ENCODE results near the gene KCNJ14.

The KCNJ14 gene

DNA sequence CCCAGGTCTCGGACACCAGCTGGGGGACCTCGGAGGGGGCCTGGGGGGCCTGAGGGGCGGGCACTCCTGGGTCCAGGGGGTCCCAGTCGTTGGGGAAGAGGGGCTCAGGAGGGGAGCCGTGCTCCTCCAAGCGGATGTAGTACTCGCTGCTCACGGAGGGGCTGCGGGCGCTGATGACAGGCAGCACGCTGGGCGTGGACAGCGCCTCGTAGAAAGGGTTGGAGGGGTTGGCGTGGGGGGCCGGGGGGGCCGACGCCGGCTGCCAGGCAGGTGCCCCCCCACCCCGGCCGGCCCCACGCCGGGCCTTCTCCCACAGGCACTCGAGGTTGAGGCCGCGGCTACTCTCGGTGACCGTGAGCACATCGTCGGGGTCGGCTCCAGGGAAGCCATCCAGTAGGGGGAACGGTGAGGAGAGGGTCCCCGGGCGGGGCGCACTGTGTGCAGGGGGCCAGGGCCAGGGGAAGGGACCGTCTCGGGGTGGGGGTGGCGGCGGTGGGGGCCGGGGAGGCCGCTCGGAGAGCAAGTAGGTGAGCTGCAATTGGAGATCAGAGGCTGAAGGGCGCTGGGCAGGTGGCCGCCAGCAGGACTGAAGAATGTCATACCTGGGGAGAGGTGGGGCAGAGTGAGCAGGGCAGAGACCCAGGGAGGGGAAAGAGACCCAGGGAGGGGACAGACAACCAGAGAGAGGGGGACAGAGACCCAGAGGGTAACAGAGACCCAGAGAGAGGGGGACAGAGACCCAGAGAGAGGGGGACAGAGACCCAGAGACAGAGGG lies 44.1 kb downstream of the KCNJ14 start:
- TF ChIP-seq, protein P1, sequence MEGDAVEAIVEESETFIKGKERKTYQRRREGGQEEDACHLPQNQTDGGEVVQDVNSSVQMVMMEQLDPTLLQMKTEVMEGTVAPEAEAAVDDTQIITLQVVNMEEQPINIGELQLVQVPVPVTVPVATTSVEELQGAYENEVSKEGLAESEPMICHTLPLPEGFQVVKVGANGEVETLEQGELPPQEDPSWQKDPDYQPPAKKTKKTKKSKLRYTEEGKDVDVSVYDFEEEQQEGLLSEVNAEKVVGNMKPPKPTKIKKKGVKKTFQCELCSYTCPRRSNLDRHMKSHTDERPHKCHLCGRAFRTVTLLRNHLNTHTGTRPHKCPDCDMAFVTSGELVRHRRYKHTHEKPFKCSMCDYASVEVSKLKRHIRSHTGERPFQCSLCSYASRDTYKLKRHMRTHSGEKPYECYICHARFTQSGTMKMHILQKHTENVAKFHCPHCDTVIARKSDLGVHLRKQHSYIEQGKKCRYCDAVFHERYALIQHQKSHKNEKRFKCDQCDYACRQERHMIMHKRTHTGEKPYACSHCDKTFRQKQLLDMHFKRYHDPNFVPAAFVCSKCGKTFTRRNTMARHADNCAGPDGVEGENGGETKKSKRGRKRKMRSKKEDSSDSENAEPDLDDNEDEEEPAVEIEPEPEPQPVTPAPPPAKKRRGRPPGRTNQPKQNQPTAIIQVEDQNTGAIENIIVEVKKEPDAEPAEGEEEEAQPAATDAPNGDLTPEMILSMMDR (IDR thresholded peaks at IDR 0.05; ENCODE audit: extremely low read depth, insufficient read depth, missing control alignments): no peak
- no peak for DNase-seq (ENCODE audit: low spot score)
- in situ Hi-C loops (cut with MboI; ENCODE audit: low pct_unique_long_range_greater_than_20kb, low sequenced_read_pairs, unreplicated experiment): no loop called here

DNA sequence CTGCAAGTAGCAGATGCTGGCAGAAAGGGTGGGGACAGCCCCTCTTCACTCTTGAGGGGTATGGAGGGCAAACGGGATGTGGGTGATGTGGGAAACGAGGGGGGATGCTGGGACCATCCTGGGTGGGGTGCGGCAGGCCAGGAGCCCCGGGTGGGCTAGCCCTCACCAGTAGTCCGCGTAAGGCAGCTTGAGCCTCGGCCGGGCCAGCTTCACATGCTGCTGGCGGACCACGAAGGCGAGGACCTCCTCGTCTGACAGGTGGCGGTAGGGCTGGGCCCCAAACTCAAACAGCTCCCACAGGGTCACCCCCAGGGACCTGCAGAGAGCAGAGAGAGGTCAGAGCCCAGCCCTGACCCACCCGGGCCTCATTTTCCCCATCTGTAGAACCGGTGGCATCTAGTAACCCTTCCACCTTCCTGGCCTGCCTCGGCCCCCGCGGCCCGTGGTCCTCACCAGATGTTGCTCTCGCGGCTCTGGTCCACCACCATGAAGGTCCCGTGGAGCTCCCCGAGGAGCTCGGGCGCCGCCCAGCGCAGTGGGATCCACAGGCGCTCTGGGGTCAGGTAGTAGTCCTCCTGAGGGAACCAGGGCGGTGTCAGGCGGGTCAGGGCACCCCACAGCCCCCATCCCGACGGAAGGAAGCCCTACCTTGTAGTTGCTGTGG lies 45.6 kb downstream of the KCNJ14 start:
- in situ Hi-C loops (cut with MboI; ENCODE audit: low pct_unique_long_range_greater_than_20kb, low sequenced_read_pairs, unreplicated experiment): no loop called here
- TF ChIP-seq, protein P1 (IDR thresholded peaks at IDR 0.05; ENCODE audit: extremely low read depth, insufficient read depth, missing control alignments): no peak

DNA sequence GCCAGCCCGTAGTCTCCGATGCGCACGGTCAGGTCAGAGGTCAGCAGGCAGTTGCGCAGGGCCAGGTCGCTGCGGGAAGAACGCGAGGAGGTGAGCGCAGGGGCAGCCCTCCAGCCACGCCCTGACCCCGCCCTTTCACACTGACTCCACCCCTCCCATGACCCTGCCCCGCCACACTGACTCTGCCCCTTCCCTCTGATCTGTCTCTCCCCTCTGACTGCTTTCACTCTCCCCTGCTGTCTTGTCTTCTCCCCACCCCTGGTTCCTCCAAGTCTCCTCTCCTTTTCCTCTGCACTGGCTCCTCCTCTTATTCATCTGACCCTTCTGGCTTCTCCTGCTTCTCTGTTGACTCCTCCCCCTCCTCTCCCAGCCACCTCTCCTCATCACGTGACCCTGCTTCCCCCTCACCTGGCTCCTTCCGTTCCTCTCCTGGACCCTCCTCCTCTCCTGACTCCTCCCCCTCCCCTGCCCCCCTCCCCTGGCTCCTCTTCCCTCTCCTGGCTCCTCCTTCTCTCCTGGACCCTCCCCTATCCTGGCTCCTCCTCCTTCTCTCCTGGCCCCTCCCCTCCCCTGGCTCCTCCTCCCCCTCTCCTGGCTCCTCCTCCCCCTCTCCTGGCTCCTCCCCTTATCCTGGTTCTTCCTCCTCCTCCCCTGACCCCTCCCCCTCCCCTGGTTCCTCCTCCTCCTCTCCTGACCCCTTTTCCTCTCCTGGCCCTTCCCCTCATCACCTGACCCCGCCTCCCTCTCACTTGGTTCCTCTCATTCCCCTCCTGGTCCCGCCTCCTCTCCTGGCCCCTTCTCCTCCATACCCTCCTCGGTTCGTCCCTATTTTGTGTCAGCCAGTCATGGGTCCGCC lies 46.3 kb downstream of the KCNJ14 start:
- peak; percentile 81 for DNase-seq (ENCODE audit: low spot score)
- TF ChIP-seq, protein P1 (IDR thresholded peaks at IDR 0.05; ENCODE audit: extremely low read depth, insufficient read depth, missing control alignments): no peak
- in situ Hi-C loops (cut with MboI; ENCODE audit: low pct_unique_long_range_greater_than_20kb, low sequenced_read_pairs, unreplicated experiment): no loop called here

More for the DNA sequence above, 45.6 kb downstream of the KCNJ14 start:
- DNase-seq (ENCODE audit: low spot score): no peak

DNA sequence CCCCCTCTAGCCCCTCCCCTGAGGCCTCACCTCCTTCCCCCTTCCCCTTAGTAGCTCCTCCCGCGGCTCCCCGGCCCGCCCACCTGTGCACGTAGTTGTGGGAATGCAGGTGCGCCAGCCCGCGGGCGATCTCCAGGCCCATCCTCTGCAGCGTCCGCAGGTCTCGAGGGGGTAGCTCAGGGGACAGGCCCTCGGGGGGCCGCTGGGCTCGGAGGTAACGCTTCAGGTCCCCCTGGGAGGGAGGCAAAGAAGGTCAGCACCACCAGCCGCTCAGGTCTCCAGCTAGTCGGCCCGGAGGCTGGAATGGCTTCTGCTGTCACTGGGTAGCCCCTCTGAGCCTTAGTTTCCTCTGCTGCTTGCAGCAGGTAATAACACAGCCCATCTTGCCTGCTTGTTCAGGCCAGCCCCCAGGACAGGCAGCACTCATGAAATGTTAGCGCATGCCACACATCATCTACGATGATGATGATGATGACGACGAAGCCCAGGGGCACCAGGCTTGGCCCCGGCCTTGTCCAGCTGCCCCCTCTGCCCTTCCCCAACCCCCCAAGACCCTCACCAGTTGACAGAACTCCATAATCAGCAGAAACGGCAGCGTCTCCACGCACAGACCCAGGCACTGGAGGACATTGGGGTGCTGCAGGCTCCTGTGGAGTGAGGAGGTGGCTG lies 47.1 kb downstream of the KCNJ14 start:
- peak; percentile 16 for DNase-seq (ENCODE audit: low spot score)
- in situ Hi-C loops (cut with MboI; ENCODE audit: low pct_unique_long_range_greater_than_20kb, low sequenced_read_pairs, unreplicated experiment): no loop called here
- TF ChIP-seq, protein P1 (IDR thresholded peaks at IDR 0.05; ENCODE audit: extremely low read depth, insufficient read depth, missing control alignments): no peak

DNA sequence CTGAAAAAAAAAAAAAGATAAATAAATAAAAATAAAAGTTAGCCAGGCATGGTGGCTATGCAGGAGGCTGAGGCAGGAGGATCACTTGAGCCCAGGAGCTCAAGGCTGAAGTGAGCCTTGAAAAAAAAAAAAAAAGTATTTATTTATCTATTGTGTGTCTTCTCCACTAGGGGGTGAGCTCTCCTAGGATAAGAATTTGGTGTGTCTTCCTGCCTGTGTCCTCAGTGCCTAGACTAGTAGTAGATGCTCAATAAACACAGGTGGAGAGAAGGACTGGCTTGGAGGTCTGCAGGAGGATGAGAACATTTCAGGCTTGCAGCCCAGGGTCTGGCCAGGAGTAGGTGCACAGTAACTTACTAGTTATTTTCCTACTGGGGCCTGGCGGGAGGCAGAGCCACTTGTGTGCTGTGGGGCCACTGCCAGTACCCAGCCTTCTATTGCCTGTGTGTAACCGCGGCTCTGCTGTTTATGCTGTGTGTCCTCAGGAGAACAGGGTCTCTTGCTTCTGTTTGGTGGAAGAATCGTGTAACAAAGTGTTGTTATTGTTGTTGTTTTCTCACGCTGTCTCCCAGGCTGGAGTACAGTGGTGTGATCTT lies 50.9 kb downstream of the KCNJ14 start:
- peak; percentile 75 for DNase-seq (ENCODE audit: low spot score)
- in situ Hi-C loops (cut with MboI; ENCODE audit: low pct_unique_long_range_greater_than_20kb, low sequenced_read_pairs, unreplicated experiment): loop anchor here (5.0 kb wide), 1 partner anchor 81 kb away; no protein-coding TSS in a partner anchor
- TF ChIP-seq, protein P1 (IDR thresholded peaks at IDR 0.05; ENCODE audit: extremely low read depth, insufficient read depth, missing control alignments): peak; percentile 49
